Left ventricle myocardium inferior (tissue), 1 donor: Measurements from ENCODE around the gene C1orf52. TPM values are rescaled to one million over a fixed set of nuclear protein-coding genes. Genes with fewer than 3 reads are reported as not detected.

Source experiments
- DNase-seq: peaks from one replicate; pipeline ENCODE4 v3.0.0-alpha.2; 2020
- H3K27ac ChIP-seq: fragments of 200-600 bp; replicated peaks from 2 replicates; pipeline ENCODE4 v1.8.0; 2021
- H3K27me3 ChIP-seq: fragments of 200-600 bp; 2 replicates; pipeline ENCODE4 v1.8.0; 2021; ENCODE audit warnings: low read depth
- H3K36me3 ChIP-seq: fragments of 200-600 bp; 2 replicates; pipeline ENCODE4 v1.8.0; 2021
- H3K4me1 ChIP-seq: fragments of 200-600 bp; 2 replicates; pipeline ENCODE4 v1.8.0; 2021
- H3K4me3 ChIP-seq: fragments of 200-600 bp; 2 replicates; pipeline ENCODE4 v1.8.0; 2021; ENCODE audit warnings: mild to moderate bottlenecking, moderate library complexity
- H3K9me3 ChIP-seq: fragments of 200-600 bp; replicated peaks from 2 replicates; pipeline ENCODE4 v1.8.0; 2021
- CTCF ChIP-seq: fragments of 200-600 bp; IDR thresholded peaks from 2 replicates; pipeline ENCODE4 v1.8.0; 2021; ENCODE audit warnings: antibody characterized with exemption, mild to moderate bottlenecking, borderline replicate concordance
- intact Hi-C: fragments of 100-400 bp; cut with micrococcal nuclease; formaldehyde crosslinking; loops from one replicate; pipeline ENCODE4 v1.11.0; 2022
- total RNA-seq: library from RNA; stranded (reverse); fragmentation: NEBNext Ultra II Directional; extraction: Animal tissue kit (Norgen Biotek cat#: 25700); gene quantifications from one replicate; pipeline ENCODE4 v1.2.1, GENCODE V29; 2021
- donor health status: DM: no; HTN: yes; CAD: no; lungs with severe emphysema.

The C1orf52 gene
- total RNA-seq, 1 donor from 2014 or later: 18.5 TPM

- H3K4me1 ChIP-seq: peaks cover 35% of the 10 kb centered on the region
- intact Hi-C loops: no loop called here
Measured at GRCh38 chr1:85202092-85202863, 57.2 kb downstream of the C1orf52 start.

GRCh38 chr1:85201340-85202091 is 57.9 kb downstream of the C1orf52 start:
- H3K9me3 ChIP-seq: no peaks in the 10 kb centered on the region
- DNase-seq: peak; percentile 72
- H3K27ac ChIP-seq: peak overlapping the region; percentile 98
- peak overlapping the region; percentile 86 for H3K4me3 ChIP-seq
- intact Hi-C loops: no loop called here
- H3K36me3 ChIP-seq: no peaks in the 10 kb centered on the region
- TF ChIP-seq CTCF: no peak
- H3K27me3 ChIP-seq: peaks cover 51% of the 10 kb centered on the region
- peaks cover 35% of the 10 kb centered on the region for H3K4me1 ChIP-seq

More at GRCh38 chr1:85202092-85202863, 57.2 kb downstream of the C1orf52 start:
- Histone ChIP-seq H3K36me3 (no peaks in the 10 kb centered on the region), H3K27ac (peak overlapping the region; percentile 98), H3K27me3 (peaks cover 51% of the 10 kb centered on the region), H3K4me3 (peak overlapping the region; percentile 86), H3K9me3 (no peaks in the 10 kb centered on the region)
- no peak for DNase-seq
- no peak for TF ChIP-seq CTCF

- intact Hi-C loops: no loop called here
- no peaks in the 10 kb centered on the region for H3K36me3 ChIP-seq
- H3K27ac ChIP-seq: peak within 1 kb of the TSS; percentile 98
- DNase-seq: peak; percentile 80
- H3K4me1 ChIP-seq: peaks cover 35% of the 10 kb centered on the region
- peaks cover 51% of the 10 kb centered on the region for H3K27me3 ChIP-seq
- no peaks in the 10 kb centered on the region for H3K9me3 ChIP-seq
- no peak for TF ChIP-seq CTCF
- H3K4me3 ChIP-seq: peak within 1 kb of the TSS; percentile 86
Measured at GRCh38 chr1:85200463-85201339, 58.8 kb downstream of the C1orf52 start, which contains the start of gene SYDE2. Gene SYDE2 (minus strand): TSS chr1:85201016. CDS start chr1:85200996, 20 bp downstream.

Other genes starting within 250 kb of the C1orf52 start
- 0.44 TPM for gene MCOLN3, start 211.2 kb downstream of the C1orf52 start, total RNA-seq
- 21.4 TPM for gene SYDE2, start 58.6 kb downstream of the C1orf52 start, total RNA-seq
- gene BCL10, start 17.0 kb upstream of the C1orf52 start, total RNA-seq: 7.8 TPM
- gene DDAH1, start 205.5 kb upstream of the C1orf52 start, total RNA-seq: 10.1 TPM